ENCODE results near the gene FAM161A.

The FAM161A gene

DNA sequence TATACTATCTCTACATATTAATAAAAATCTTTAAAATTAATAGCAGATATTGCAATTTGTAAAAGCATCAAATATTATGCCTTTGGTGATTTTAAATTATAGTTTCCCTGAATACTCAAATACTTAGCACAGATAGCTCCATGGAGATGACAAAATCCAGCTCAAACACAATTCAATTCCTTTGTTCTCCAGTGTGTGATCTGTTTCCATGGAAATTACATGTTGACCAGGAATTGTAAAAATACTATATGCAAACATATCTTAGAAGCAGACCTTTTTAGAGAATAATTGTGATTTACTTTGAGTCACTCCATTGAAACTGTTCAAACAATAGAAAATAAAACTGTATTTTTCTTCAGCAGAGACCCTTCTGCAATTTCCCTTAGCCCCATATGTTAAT lies 68.3 kb downstream of the FAM161A start:
- DNase-seq, result no peak

DNA sequence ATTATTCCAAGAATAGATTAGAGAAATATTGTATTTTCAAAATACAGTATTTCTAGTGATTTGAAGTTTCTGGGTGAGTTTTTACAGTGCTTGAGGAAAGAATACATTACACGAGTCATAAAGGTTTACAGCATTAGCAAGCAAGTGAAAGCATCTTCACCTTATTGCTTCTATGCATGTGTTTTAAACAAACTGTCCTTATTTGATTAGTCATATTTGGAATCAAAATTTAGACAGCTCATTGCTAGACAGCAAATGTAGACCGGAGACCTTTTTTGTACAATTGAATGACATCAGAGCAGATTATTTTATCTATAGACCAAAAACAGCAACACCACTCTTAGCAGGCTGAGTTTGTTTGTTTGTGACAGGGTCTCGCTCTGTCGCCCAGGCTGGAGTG lies 69.2 kb downstream of the FAM161A start:
- no peak for DNase-seq

DNA sequence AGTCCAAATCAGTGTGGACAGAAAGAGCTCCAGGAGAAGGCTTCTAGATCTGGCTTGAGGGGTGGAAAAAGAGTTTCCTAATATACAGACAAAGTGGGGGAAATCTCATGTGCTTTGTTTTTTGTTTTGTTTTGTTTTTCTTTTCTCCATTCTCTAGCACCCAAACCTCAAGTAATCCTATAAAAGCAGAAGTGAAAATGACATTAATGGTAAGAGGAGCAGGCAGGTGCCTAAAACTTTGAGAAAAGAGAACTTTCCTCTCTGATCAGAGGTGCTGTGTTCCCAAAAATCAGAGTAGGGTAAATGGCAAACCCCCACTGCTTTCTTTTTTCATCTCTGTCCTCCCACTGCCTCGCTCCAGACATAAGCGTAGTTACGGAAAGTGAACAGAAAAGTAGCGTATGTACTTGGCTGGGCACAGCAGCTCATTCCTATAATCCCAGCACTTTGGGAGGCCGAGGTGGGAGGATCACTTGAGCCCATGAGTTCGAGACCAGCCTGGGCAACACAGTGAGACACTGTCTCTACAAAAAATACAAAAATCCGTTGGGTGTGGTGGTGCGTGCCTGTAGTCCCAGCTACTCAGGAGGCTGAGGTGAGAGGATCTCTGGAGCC lies 77.8 kb downstream of the FAM161A start:
- no peak for DNase-seq
